Measurements from ENCODE around the gene LSM14A.
"Not testable (repeated sequence)": the region's sequence is repeated elsewhere in the genome, so short reads cannot be mapped to it uniquely, and the experiment has no call there.

Gene LSM14A

DNA sequence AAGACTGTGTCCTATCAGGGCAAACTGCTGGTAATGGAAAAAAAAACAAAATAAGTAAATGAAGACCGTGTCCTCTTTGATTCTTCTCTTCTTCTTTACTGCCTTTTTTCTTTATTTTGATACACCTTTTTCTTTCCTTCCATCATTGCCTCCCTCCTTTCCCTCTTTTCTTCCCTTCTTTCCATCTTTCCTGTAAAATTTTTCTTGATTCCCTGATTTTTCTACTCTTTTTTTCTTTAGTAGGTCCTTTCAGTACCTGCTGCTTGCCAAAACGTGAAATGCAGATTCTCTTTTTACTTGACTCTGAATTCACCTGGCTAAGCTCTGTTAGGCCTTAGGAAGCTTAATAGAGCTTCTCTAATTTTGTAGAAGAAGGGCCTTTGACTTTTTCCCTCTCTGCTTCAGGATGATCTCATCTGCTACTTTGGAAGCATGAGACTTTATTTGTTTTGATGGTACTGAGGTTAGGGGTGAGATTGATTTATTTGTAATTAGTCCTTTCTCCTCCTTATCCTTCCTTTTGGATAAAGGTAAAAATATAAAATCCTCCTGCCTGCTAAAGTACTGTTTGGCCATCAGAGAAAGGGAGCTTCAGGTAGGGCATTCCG, 19.2 kb downstream of the LSM14A start:
- DNase-seq = no peak
- ATAC-seq = no peak

GRCh38 chr19:34193439-34193838, 21.1 kb downstream of the LSM14A start:
- no peak for DNase-seq
- no peak for ATAC-seq

- ATAC-seq (no peak), DNase-seq (no peak)
These were observed 21.6 kb downstream of the LSM14A start for GRCh38 chr19:34193876-34194275.

DNA sequence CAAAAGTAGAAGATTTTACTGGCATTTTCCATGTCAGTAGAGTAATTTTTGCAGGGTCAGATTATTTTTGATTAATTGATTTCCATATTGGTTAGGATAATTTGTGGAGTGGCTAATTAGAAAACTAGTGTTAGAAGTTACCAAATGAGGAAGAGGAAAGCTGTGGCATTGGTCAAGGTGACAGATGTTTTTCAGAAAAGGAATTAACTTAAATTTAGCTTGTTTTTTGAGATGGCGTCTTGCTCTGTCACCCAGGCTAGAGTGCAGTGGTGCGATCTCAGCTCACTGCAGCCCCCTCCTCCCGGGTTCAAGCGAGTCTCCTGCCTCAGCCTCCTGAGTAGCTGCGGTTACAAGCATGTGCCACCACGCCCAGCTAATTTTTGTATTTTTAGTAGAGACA, 28.8 kb downstream of the LSM14A start:
- no peak for ATAC-seq
- DNase-seq = no peak

- DNase-seq, ATAC-seq: not testable (repeated sequence)
These were observed 33.0 kb downstream of the LSM14A start for GRCh38 chr19:34205324-34205723.

GRCh38 chr19:34208291-34208884, 36.1 kb downstream of the LSM14A start:
- DNase-seq (no peak), ATAC-seq (no peak)

DNA sequence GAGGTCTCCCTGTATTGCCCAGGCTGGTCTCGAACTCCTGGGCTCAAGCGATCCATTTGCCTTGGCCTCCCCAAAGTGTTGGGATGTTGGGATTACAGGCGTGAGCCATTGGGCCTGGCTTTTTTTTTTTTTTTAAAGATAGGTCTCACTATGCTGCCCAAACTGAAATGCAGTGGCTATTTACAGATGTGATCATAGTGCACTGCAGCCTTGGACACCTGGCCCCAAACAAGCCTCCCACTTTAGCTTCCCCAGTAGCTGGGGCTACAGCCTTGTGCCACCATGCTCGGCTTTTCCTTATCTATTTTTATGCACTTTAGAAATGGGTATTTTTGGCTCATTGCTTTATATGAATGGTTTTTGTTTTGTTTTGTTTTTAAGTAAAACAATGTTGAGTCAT, 37.4 kb downstream of the LSM14A start:
- DNase-seq = no peak
- ATAC-seq = no peak

GRCh38 chr19:34213283-34213682, 41.0 kb downstream of the LSM14A start:
- no peak for ATAC-seq

DNA sequence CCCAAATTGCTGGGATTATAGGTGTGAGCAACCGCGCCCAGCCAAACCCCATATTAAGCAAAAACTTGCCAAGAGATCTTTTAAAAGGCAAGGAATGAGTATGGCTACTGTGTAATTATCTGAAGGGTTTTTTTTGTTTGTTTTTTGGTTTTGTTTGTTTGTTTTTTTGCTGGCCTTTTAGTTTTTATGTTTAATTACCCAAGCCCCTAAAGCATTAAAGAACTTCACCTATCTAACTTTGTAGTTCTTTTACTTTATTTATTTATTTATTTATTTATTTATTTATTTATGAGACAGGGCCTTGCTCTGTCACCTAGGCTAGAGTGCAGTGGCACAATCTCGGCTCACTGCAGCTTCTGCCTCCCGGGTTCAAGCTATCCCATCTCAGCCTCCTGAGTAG, 41.7 kb downstream of the LSM14A start:
- no peak for ATAC-seq
- no peak for DNase-seq

More at GRCh38 chr19:34213283-34213682, 41.0 kb downstream of the LSM14A start:
- DNase-seq = no peak

- no peak for ATAC-seq
- DNase-seq = no peak
These were observed 42.8 kb downstream of the LSM14A start for GRCh38 chr19:34215006-34215665.

GRCh38 chr19:34215666-34216038, 43.3 kb downstream of the LSM14A start:
- DNase-seq (no peak), ATAC-seq (no peak)

DNA sequence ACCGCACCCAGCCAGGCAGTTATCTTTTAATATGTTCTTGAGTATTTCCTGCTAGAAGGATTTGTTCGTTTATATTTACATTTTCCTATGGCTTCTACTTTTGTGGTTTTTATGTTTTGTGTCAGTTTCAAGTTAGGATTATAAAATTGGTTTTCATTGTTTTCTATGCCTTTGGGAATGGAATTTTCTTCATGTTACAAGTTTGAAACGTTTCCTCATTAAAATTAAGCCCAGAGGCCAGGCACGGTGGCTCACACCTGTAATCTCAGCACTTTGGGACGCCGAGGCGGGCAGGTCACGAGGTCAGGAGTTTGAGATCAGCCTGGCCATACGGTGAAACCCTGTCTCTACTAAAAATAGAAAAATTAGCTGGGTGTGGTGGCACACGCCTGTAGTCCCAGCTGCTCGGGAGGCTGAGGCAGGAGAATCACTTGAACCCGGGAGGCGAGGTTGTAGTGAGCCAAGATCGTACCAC, 44.5 kb downstream of the LSM14A start:
- ATAC-seq, DNase-seq: not testable (repeated sequence)

DNA sequence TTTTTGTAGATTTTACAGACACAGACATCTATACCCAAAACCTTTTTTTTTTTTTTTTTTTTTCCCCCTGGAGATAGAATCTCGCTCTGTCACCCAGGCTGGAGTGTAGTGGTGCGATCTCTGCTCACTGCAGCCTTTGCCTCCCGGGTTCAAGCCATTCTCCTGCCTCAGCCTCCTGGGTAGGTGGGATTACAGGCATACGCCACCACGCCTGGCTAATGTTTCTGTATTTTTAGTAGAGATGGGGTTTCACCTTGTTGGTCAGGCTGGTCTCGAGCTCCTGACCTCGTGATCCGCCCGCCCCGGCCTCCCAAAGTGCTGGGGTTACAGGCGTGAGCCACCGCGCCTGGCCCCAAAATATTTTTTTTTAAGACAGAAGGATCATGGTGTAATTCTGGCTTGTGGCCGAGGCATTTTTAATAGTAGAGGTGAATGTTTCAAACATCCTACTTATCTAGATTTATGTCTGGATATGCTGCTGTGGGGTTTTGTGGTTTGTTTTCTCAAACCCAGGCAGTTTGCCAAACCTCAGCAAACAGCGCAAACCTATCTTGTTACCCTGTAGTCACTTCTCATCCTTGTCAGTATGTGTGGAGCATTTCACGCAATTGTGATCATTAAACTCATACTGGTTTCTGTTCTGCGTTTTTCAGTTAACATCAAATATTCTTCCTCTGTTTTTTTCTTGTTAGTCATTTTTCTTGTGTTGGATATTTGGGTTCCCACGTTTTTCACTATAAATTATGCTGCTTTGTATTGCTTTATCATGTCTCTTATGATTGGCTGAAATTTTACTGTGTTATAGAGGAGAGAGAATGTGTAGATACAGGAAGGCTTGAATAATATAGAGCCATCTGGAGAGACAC, 45.9 kb downstream of the LSM14A start:
- DNase-seq (peak; percentile 59), ATAC-seq (peak; percentile 90)

DNA sequence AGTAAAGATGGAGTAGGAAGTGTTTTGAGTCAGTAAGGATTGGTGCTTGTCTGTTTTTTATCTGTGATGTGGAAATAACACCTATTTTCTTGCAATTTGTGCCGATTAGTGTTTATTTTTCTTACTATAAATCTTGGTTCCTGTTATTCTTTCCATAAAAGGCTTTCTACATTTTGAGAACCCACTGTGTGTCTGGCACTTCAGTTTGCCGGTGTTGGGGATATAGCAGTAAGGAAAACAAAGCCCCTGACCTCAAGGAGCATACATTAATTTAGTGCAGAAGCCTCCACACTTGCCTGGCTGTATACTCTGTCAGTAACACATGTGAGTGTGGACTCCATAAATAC, 46.5 kb downstream of the LSM14A start:
- DNase-seq (no peak), ATAC-seq (no peak)

DNA sequence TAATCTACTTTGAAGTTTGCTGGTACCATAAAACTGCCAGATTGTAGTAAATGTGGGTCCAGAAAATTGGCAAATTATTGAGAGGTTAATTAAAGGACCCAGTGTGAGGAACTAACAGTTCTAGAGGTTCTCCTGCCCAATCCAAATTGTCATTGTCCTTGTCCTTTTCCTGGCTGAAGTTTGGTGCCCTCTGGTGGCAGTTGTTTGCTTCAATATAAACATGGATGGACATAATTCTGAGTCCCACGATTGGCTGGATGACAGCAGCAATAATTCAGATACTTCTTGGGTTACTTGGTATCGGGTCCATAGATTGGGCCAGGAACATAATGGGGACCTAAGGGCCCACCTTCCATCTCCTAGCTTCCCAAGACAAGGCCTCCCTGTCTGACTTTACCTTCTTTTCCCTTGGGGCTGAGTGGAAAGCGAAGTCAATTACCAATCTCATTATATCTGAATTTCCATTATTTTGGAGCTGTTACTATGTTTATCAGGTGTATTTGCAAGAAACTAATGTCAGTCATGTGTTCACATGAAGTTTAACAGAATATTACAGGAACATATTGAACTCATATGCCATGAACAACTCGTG, 48.3 kb downstream of the LSM14A start:
- ATAC-seq = no peak
- DNase-seq = peak; percentile 76

DNA sequence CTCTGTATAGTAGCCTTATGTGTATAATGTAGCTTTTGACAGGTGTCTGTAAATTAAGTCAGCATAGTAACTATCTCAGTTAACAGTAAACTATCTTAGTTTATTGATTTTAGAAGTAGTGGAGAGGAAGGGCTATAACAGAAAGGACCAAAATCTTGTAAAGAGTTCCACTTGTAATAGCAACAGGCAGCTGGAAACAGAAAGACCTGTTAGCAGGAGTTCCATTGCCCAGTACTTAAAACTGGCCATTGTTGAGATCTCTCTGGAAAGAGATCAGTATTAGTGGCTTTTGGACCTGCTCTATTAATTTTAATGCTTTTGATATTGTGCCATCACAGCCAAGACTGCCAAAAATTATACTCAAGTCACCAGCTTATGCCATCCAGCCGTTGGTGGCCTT, 50.1 kb downstream of the LSM14A start:
- DNase-seq = no peak
- ATAC-seq = no peak

- DNase-seq (no peak), ATAC-seq (peak; percentile 59)
These were observed 52.8 kb downstream of the LSM14A start for GRCh38 chr19:34224996-34225658.

GRCh38 chr19:34225659-34226015, 53.3 kb downstream of the LSM14A start:
- DNase-seq (no peak), ATAC-seq (no peak)

GRCh38 chr19:34226036-34226435, 53.7 kb downstream of the LSM14A start:
- peak; percentile 26 for DNase-seq
- peak; percentile 76 for ATAC-seq

- ATAC-seq (no peak), DNase-seq (no peak)
These were observed 56.0 kb downstream of the LSM14A start for GRCh38 chr19:34228347-34228746.

DNA sequence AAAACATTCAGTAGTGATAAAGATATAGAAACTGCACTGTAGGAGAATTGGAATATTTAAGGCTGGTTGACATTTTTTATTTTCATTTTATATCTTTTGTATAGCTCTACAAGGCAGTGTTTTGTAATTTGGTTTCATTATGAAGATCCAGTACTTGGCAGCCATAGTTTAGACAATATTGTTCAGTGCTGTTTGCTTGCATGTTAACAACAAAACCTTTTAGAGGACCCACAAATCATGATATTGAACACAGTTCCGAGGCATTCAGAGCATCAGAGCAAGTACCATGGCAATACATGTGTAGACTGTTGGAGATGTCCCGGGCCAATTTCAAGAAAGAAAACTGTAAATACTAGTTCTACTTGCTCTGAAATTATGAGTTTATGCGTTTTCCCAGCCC, 56.5 kb downstream of the LSM14A start:
- DNase-seq = no peak
- no peak for ATAC-seq

GRCh38 chr19:34229721-34230120, 57.4 kb downstream of the LSM14A start:
- DNase-seq (no peak), ATAC-seq (no peak)

Measured in stimulated activated naive CD8-positive, alpha-beta T cell treated with anti-CD3 and anti-CD28 coated beads, Interleukin-15, Interleukin-2, amounts not matched to agents 100 U/mL and 50 U/mL, for 24 hours (primary cell).